HG02884 (cell line): ENCODE data around the gene RNF213.
"Not testable (repeated sequence)": the region's sequence is repeated elsewhere in the genome, so short reads cannot be mapped to it uniquely, and the experiment has no call there.

Experiments used
- ATAC-seq: cut with Tn5 transposase; IDR thresholded peaks from one replicate; pipeline ENCODE4 v1.9.1; 2021; ENCODE audit warnings: mild to moderate bottlenecking, moderate library complexity; ENCODE audit not compliant: unreplicated experiment

The RNF213 gene

GRCh38 chr17:80223838-80224497 lies 36.7 kb upstream of the RNF213 start:
- no peak for ATAC-seq

- no peak for ATAC-seq
Observed at GRCh38 chr17:80224683-80225082, 36.0 kb upstream of the RNF213 start.

- no peak for ATAC-seq
Observed at GRCh38 chr17:80225230-80225629, 35.4 kb upstream of the RNF213 start.

GRCh38 chr17:80227156-80227555 lies 33.5 kb upstream of the RNF213 start:
- ATAC-seq, result no peak

GRCh38 chr17:80227666-80228065 lies 33.0 kb upstream of the RNF213 start:
- no peak for ATAC-seq

- ATAC-seq, result no peak
Observed at GRCh38 chr17:80228477-80228876, 32.2 kb upstream of the RNF213 start.

- ATAC-seq, result no peak
Observed at GRCh38 chr17:80229011-80229410, 31.6 kb upstream of the RNF213 start.

GRCh38 chr17:80232438-80232837 lies 28.2 kb upstream of the RNF213 start:
- no peak for ATAC-seq

GRCh38 chr17:80233202-80233601 lies 27.4 kb upstream of the RNF213 start:
- no peak for ATAC-seq

GRCh38 chr17:80236911-80237310 lies 23.7 kb upstream of the RNF213 start:
- no peak for ATAC-seq

GRCh38 chr17:80237386-80237785 lies 23.3 kb upstream of the RNF213 start:
- no peak for ATAC-seq

- no peak for ATAC-seq
Observed at GRCh38 chr17:80242505-80242904, 18.1 kb upstream of the RNF213 start.

GRCh38 chr17:80243526-80244433 lies 16.9 kb upstream of the RNF213 start:
- no peak for ATAC-seq

- ATAC-seq, result not testable (repeated sequence)
Observed at GRCh38 chr17:80244448-80244847, 16.2 kb upstream of the RNF213 start.

GRCh38 chr17:80244871-80245509 lies 15.7 kb upstream of the RNF213 start:
- ATAC-seq, result no peak

- ATAC-seq, result no peak
Observed at GRCh38 chr17:80245566-80246265, 14.9 kb upstream of the RNF213 start.

GRCh38 chr17:80246266-80246681 lies 14.4 kb upstream of the RNF213 start:
- ATAC-seq, result no peak

- no peak for ATAC-seq
Observed at GRCh38 chr17:80246726-80247125, 13.9 kb upstream of the RNF213 start.

- no peak for ATAC-seq
Observed at GRCh38 chr17:80247561-80247960, 13.1 kb upstream of the RNF213 start.

GRCh38 chr17:80248001-80248893 lies 12.4 kb upstream of the RNF213 start:
- no peak for ATAC-seq
